AG04450 (cell line): ENCODE data around the gene SIRT3. TPM values are rescaled to one million over a fixed set of nuclear protein-coding genes. Genes with fewer than 3 reads are reported as not detected.

Experiments used
- CTCF ChIA-PET: fragments of 300-600, 350-600 bp; formaldehyde crosslinking; extraction: SDS; loops from one replicate; lab custom pipeline; 2022; ENCODE audit warnings: antibody characterized with exemption, inconsistent platforms; lab: Charles Lee
- POLR2A ChIA-PET: fragments of 350-600 bp; formaldehyde crosslinking; extraction: SDS; loops from one replicate; lab custom pipeline; 2021; ENCODE audit warnings: antibody characterized with exemption, inconsistent platforms; lab: Yijun Ruan, JAX
- DNase-seq: peaks from one replicate; pipeline ENCODE4 v3.0.0-alpha.2; 2011; ENCODE audit warnings: low read depth, low spot score
- H3K27ac ChIP-seq: one replicate; pipeline ENCODE4 v1.5.1; 2012; ENCODE audit warnings: low read depth, low read length, control low read depth
- H3K27me3 ChIP-seq: one replicate; pipeline ENCODE4 v1.6.0; 2012; ENCODE audit warnings: low read length; ENCODE audit not compliant: control insufficient read depth, insufficient read depth
- H3K4me3 ChIP-seq: 2 replicates; pipeline ENCODE4 v1.5.1; 2011; ENCODE audit warnings: mild to moderate bottlenecking, low read depth, low read length, control low read depth
- H3K9me3 ChIP-seq: 2 replicates; pipeline ENCODE4 v1.5.1; 2012; ENCODE audit warnings: low read length; ENCODE audit not compliant: control insufficient read depth, insufficient read depth
- polyA plus RNA-seq: library from polyadenylated mRNA; depleted of rRNA; stranded (reverse); fragments of >200 nt; gene quantifications from 2 replicates; pipeline ENCODE4 v1.2.3, GENCODE V29; 2011
- TF ChIP-seq, protein P1 (sequence below): IDR thresholded peaks from 2 replicates; pipeline ENCODE4 v1.5.1; 2011; ENCODE audit warnings: low read depth, low read length, control low read depth, inconsistent platforms

Gene SIRT3
- polyA plus RNA-seq, 1 experiment: 15.8 TPM

DNA sequence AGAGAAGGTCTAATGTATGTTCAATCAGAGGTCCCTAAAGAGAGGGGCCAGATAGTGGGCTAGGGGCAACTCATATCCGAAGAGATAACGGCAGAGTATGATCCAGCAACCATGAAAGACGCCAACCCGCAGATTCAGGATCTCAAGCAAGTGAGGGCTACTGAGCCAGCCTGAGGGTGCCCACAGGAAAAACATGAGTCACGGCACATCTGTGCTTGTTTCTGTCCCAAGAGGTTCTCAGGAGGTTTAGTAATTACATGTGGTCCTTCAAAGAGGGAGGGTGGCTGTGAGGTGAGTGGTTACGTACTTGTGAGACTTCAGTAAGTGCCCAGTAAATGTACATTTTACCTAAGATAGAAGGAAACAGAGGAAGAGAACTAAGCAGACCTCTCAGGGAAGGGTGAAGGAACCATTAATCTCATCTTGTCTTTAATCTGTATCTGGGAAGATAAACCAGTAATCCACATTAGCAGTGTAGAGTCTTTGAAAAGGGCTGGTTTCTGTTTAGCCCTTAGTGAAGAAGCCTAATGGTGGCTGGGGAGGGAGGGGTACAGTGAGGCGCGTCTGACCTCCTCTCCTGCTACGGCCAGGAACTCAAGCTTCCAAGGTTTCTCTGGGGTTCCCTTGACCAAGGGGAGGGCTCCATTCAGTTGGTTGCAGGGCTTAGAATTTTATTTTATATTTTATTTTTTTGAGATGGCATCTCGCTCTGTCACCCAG is 10.2 kb downstream of the SIRT3 start:
- no peaks in the 10 kb centered on the region for H3K27me3 ChIP-seq
- ChIA-PET POLR2A (no interaction called here), CTCF (no interaction called here)
- TF ChIP-seq, protein P1, sequence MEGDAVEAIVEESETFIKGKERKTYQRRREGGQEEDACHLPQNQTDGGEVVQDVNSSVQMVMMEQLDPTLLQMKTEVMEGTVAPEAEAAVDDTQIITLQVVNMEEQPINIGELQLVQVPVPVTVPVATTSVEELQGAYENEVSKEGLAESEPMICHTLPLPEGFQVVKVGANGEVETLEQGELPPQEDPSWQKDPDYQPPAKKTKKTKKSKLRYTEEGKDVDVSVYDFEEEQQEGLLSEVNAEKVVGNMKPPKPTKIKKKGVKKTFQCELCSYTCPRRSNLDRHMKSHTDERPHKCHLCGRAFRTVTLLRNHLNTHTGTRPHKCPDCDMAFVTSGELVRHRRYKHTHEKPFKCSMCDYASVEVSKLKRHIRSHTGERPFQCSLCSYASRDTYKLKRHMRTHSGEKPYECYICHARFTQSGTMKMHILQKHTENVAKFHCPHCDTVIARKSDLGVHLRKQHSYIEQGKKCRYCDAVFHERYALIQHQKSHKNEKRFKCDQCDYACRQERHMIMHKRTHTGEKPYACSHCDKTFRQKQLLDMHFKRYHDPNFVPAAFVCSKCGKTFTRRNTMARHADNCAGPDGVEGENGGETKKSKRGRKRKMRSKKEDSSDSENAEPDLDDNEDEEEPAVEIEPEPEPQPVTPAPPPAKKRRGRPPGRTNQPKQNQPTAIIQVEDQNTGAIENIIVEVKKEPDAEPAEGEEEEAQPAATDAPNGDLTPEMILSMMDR: no peak
- H3K4me3 ChIP-seq: no peak overlapping the region
- no peak overlapping the region for H3K27ac ChIP-seq
- no peaks in the 10 kb centered on the region for H3K9me3 ChIP-seq
- DNase-seq: no peak

GRCh38 chr11:224424-224823 is 11.7 kb downstream of the SIRT3 start:
- Histone ChIP-seq H3K27ac (no peak overlapping the region), H3K9me3 (no peaks in the 10 kb centered on the region), H3K4me3 (no peak overlapping the region), H3K27me3 (no peaks in the 10 kb centered on the region)
- DNase-seq: no peak
- POLR2A ChIA-PET: no interaction called here
- TF ChIP-seq, protein P1: no peak
- CTCF ChIA-PET: no interaction called here

GRCh38 chr11:223884-224283 is 12.3 kb downstream of the SIRT3 start:
- POLR2A ChIA-PET: no interaction called here
- CTCF ChIA-PET: no interaction called here

GRCh38 chr11:223026-223789 is 12.9 kb downstream of the SIRT3 start:
- ChIA-PET CTCF (no interaction called here), POLR2A (interaction anchor here (0.5 kb wide), 1 partner anchor 16 kb away, joined by 3 read pairs; the partner anchor contains the start of genes BET1L and RIC8A)
- Histone ChIP-seq H3K4me3 (no peak overlapping the region), H3K27ac (peak overlapping the region; percentile 0), H3K27me3 (no peaks in the 10 kb centered on the region), H3K9me3 (no peaks in the 10 kb centered on the region)
- TF ChIP-seq, protein P1: no peak
- DNase-seq: no peak

More at GRCh38 chr11:223884-224283, 12.3 kb downstream of the SIRT3 start:
- H3K27ac ChIP-seq: no peak overlapping the region
- H3K9me3 ChIP-seq: no peaks in the 10 kb centered on the region
- DNase-seq: no peak
- TF ChIP-seq, protein P1: no peak
- no peak overlapping the region for H3K4me3 ChIP-seq
- H3K27me3 ChIP-seq: no peaks in the 10 kb centered on the region
